ENCODE results near the gene UAP1.

DNA sequence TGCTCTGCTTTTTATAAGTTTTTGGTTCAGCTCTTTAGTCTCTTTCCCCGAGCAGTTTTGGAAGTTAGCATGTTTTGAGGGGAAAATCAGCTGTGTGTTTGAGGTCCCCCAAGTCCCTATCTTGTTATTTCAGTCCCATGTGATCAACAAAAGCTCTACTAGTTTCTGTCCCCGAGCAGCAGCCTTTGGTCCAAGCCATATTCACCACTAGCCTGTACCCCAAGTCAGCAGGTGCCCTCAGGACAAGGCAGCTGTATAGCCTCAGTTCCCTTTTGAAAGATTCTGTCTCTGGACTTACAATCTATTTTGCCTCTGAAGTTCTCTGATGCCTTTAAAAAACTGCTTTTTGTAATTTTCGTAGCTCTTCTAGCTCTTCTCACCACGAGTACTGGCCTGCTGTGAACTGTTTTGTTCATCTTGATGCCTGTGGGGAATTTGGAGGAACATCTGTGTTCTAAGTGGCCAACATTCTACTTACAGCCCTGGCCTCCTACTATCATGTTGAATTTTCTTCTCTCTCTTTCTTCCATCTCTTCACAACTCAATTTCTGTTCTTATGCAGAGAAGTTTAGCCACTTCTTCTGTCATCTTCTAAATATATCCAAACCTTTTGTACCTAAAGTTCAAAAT lies 16.7 kb downstream of the UAP1 start:
- TF ChIP-seq, protein P1, sequence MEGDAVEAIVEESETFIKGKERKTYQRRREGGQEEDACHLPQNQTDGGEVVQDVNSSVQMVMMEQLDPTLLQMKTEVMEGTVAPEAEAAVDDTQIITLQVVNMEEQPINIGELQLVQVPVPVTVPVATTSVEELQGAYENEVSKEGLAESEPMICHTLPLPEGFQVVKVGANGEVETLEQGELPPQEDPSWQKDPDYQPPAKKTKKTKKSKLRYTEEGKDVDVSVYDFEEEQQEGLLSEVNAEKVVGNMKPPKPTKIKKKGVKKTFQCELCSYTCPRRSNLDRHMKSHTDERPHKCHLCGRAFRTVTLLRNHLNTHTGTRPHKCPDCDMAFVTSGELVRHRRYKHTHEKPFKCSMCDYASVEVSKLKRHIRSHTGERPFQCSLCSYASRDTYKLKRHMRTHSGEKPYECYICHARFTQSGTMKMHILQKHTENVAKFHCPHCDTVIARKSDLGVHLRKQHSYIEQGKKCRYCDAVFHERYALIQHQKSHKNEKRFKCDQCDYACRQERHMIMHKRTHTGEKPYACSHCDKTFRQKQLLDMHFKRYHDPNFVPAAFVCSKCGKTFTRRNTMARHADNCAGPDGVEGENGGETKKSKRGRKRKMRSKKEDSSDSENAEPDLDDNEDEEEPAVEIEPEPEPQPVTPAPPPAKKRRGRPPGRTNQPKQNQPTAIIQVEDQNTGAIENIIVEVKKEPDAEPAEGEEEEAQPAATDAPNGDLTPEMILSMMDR (IDR thresholded peaks at IDR 0.05) = no peak
- no peak for TF ChIP-seq POLR2AphosphoS5 (IDR thresholded peaks at IDR 0.05)
- no peak for TF ChIP-seq POLR2A (IDR thresholded peaks at IDR 0.05)
